K562 treated with DMSO at 1 percent for 4 hours (cell line): ENCODE measurements around the gene C6orf163. TPM values are rescaled to one million over a fixed set of nuclear protein-coding genes. Genes with fewer than 3 reads are reported as not detected.

Source experiments
- total RNA-seq: library from RNA; unstranded; fragments of 300-600 nt; gene quantifications from 2 replicates; pipeline ENCODE4 v1.2.3, GENCODE V29; 2022; ENCODE audit not compliant: insufficient read depth

Gene C6orf163
- total RNA-seq = 0.61 and 1.7 TPM in 2 replicates

GRCh38 chr6:87344731-87345130, at the start of gene C6orf163:
TSS of gene C6orf163 (plus strand) at chr6:87344813. CDS start at chr6:87345100, 287 bp downstream.

GRCh38 chr6:87322304-87323212, 22.1 kb upstream of the C6orf163 start, which contains the start of gene SMIM8:
TSS of gene SMIM8 (plus strand) at chr6:87322588. CDS start at chr6:87337032, 14,444 bp downstream.

GRCh38 chr6:87407901-87408720, 63.5 kb downstream of the C6orf163 start, which contains the start of gene CFAP206:
TSS of gene CFAP206 (plus strand) at chr6:87407972. CDS start at chr6:87409840, 1,868 bp downstream.

Other genes starting within 250 kb of the C6orf163 start
- not detected in 2 replicates for gene CGA, start 249.7 kb upstream of the C6orf163 start, total RNA-seq
- gene ZNF292, start 189.2 kb upstream of the C6orf163 start, total RNA-seq = 4.2 and 6.4 TPM in 2 replicates
- gene SMIM8, start 22.2 kb upstream of the C6orf163 start, total RNA-seq = 2.3 and 2.9 TPM in 2 replicates
- gene GJB7, start 15.5 kb upstream of the C6orf163 start, total RNA-seq = 0.53 TPM in 1 of 2 replicates, not detected in the other
- not detected in 2 replicates for gene CFAP206, start 63.2 kb downstream of the C6orf163 start, total RNA-seq
- 9.1 and 9.4 TPM in 2 replicates for gene SLC35A1, start 128.2 kb downstream of the C6orf163 start, total RNA-seq
- gene RARS2, start 245.2 kb downstream of the C6orf163 start, total RNA-seq = 21.6 and 25.9 TPM in 2 replicates
- gene ORC3, start 245.3 kb downstream of the C6orf163 start, total RNA-seq = 14.6 and 18.8 TPM in 2 replicates